Activated T-helper 1 cell treated with Interleukin-2 at 50 U/mL for 16 hours (primary cell): Measurements from ENCODE around the gene SEM1.
"Not testable (repeated sequence)": the region's sequence is repeated elsewhere in the genome, so short reads cannot be mapped to it uniquely, and the experiment has no call there.

Source experiments
- DNase-seq: peaks from one replicate; pipeline ENCODE4 v3.0.0-alpha.2; 2020; ENCODE audit warnings: low read depth

The SEM1 gene

DNA sequence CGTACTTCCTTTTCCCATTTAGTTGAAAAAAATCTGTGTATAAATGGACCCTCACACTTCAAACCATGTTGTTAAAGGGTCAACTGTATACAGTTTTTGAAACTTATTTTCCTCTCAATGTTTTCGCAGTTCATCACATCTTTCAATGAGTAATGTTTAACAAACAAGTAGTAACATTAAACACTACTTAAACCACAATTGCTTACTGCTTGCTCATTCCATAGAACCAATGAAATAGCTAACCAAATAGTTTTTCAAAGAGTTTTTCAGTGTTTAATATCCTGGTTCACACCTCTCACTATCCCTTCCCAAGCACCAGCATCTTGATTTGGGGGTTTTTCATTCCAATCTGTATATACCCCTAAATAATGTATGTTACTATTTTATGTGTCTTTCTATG, 9.1 kb downstream of the SEM1 start:
- no peak for DNase-seq

- no peak for DNase-seq
These were observed 10.3 kb downstream of the SEM1 start for GRCh38 chr7:96699219-96699871.

DNA sequence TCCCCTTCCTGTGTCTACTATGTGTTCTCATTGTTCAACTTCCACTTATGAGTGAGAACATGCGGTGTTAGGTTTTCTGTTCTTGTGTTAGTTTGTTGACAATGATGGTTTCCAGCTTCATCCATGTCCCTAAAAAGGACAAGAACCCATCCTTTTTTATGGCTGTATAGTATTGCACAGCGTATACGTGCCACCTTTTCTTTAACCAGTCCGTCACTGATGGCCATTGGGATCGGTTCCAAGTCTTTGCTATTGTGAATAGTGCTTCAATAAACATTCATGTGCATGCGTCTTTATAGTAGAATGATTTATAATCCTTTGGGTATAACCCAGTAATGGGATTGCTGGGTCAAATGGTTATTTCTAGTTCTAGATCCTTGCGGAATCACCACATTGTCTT, 11.2 kb downstream of the SEM1 start:
- not testable (repeated sequence) for DNase-seq

DNA sequence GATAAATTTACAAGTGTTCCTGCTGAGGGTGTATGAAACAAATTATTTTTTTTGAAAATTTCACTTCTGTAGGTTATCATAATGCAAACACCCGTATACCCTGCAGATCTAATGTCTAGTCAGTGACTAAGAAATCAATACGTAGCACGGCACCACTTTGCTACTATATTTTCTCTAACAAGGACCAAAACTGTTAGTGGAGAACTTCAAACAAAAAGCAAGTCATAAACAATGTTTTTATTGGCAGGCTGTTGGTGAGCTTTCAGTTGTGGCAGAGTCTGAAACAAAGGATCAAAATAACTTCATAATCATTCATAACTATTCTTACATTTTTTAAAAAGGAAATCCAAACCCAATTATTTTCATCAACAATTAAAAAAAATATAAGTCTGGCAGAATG, 11.8 kb downstream of the SEM1 start:
- no peak for DNase-seq

GRCh38 chr7:96695581-96695980, 14.1 kb downstream of the SEM1 start:
- DNase-seq = no peak

- no peak for DNase-seq
These were observed 15.6 kb downstream of the SEM1 start for GRCh38 chr7:96694082-96694481.

DNA sequence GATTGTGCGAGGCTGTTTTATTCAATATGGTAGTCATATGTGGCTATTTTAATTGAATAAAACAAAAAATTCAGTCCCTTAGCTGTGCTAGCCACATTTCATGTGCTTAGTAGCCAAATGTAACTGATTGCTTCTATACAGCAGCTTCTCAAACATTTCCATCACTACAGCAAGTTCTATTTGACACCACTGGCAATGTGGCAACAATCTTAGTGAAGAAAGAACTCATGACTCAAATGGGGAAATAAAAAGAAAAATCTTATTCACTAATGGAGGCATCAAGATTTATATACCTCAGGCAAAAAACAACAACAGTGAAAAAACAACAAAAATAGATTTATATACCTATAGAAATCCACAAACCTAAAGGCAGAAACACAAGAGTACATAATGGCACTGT, 17.9 kb downstream of the SEM1 start:
- DNase-seq = no peak

DNA sequence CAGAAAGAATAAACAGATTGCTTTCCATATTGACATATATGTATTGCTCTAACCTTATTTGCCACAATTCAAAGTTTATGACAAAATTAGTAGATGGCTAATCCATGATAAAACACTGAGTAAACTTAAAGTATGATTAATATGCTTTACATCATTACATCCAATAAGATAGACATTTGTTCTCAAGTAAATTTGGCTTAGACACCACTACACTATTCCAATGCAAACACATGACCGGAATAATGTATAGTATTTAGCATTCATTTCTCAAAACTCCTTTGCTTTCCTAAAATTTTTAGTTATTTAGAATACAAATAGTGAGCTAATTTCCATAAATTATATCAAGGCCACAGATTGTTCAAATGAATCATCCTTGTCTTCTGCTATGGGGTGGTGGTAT, 20.2 kb downstream of the SEM1 start:
- no peak for DNase-seq

DNA sequence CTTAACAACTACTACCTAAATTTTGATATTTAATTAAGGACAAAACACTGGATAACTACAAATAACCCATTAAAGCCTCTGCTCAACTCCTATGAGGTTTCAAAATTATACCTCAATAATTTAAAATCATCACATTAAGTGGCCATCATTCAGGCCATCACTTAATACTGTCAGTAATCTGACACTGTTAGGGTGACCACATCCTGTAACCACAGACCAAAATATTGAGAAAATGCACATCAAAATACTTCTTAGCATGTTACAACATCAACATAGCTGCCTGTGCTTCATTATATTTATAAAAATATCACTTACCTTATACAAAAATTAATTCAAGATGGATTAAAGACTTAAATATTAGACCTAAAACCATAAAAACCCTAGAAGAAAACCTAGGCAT, 23.3 kb downstream of the SEM1 start:
- DNase-seq = no peak

DNA sequence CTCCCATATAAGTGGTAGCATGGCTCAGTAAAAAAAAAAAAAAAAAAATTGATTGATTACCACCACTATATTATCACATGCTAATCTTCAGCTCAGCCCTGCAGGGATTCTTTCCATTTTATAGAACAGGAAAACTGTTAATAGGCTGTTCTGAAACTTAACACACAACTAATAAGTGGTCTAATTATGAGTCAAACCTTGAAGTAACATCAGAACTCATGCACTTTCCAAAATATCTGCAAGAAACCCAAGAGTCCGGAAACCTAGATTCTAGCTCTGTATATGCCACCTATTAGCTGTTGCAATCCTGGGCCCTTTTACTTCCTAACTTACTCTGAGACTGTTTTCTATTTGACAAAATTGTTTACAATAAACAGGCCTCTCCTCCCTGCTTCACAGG, 23.9 kb downstream of the SEM1 start:
- no peak for DNase-seq

GRCh38 chr7:96685353-96685752, 24.3 kb downstream of the SEM1 start:
- DNase-seq = no peak

GRCh38 chr7:96679886-96680285, 29.8 kb downstream of the SEM1 start:
- no peak for DNase-seq

DNA sequence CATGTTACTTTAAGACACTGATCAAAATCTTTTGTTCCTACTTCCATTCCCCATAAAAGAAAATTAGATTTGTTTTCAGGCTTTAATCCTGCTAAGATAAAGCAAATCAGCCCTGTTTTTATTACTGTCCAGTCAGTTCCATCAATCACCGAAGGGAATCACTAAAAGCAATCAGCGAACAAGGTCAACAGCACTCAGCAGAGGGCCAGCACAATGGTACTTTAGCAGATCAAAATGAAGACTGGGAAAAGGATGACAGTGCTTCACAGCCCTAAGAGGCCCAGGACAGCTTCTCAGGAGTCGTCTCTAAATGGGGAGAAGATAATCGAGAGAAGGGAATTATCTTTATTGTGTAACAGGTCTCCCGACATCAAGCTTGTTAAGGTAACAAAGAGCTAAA, 32.7 kb downstream of the SEM1 start:
- no peak for DNase-seq

GRCh38 chr7:96675548-96675947, 34.1 kb downstream of the SEM1 start:
- no peak for DNase-seq

DNA sequence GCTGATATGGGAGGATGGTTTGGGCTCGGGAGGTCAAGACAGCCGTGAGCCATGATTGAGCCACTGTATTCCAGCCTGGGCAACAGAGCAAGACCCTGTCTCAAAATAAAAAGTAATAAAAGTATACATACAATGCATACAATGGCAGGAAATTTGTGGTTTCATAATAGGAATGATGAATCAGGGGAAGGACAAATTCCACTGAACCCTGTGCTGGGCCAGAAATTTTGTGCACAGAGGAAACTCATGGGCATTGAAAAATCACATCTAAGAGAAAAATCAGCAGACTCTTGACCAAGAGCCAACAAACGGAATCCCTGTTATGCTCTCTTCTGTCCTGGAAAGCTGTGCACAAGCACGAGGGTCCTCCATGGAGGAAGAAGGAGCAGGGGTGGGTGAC, 35.1 kb downstream of the SEM1 start:
- no peak for DNase-seq

GRCh38 chr7:96671854-96672253, 37.8 kb downstream of the SEM1 start:
- DNase-seq = no peak

DNA sequence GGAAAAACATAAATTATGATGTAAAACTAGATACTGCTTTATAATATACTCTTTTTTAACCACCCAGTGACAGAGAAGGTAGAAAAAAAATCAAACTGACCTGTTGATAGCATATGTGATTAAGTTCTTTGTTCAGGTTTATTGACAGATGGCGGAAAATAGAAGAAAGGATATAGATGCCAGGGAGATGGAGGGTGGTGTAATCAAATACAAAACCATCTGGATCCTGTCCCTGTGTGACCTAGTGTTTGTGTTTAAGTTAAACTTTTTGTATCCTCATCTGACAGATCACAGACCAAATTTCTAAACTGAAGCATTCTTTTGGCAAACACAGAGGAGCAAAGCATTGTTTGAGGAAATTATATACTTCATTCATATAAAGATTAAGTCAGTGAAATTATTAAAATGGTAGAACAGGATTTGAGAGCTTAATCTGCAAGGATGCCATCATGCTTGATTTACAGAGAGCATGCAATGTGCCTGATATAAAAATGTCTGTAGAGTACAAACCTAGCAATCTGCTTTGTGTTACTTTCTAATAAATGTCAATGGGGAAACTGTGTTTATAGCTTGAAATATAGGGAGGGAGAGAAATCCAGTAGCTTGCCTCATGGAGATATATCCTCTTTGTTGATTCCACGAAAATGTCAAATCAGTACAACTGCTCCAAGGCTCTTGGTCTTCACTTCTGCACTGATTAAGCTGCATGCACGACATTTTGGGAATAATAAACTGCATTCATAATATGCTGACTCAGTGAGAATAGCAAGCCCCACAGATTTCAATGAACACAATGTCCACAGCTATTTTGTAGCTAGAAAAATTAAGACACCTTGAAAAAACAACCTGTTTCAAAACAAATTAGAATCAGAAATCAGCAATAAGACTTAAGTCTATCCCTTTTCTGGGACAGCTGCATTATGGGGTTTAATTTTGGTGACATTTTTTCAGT, 39.0 kb downstream of the SEM1 start:
- DNase-seq = no peak

- no peak for DNase-seq
These were observed 39.8 kb downstream of the SEM1 start for GRCh38 chr7:96669812-96670211.

- DNase-seq = no peak
These were observed 42.6 kb downstream of the SEM1 start for GRCh38 chr7:96667026-96667425.

DNA sequence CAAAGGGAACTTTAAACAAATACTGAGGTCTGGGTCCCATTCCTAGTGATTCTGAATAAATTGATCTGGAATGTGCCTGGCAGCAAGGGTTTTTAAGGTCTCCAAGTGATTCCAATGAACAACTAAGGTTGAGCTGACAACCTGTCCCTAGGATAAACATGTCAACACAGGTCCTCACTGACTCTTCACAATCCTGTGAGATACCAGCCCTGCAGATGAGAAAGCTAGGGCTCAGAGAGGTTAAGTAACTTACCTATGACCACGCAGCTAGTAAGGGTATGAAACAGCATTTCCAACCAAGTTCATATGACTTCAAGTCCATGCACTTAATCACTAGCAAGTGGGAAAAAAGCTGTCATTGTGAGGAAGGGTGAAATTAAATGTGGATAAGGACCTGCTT, 44.0 kb downstream of the SEM1 start:
- DNase-seq = no peak

DNA sequence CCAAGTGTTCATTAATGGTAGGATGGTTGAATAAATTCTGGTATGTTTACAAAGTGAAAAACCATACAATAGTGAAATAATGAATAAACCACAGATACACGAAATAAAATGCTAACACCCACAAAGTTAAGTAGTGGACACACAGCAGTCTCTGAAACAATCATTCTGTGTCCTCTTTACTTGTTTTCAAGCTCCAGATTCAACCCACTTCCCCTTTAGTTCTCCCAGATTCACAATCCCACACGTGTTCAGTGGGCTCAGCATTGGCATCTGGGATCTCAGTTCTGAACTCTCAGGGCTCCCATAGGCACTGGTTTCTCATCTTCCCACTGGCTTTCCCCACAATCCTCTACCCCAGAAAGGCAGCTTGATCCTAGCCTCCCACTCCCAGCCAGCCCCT, 44.9 kb downstream of the SEM1 start:
- no peak for DNase-seq

- DNase-seq = no peak
These were observed 45.7 kb downstream of the SEM1 start for GRCh38 chr7:96663871-96664445.

DNA sequence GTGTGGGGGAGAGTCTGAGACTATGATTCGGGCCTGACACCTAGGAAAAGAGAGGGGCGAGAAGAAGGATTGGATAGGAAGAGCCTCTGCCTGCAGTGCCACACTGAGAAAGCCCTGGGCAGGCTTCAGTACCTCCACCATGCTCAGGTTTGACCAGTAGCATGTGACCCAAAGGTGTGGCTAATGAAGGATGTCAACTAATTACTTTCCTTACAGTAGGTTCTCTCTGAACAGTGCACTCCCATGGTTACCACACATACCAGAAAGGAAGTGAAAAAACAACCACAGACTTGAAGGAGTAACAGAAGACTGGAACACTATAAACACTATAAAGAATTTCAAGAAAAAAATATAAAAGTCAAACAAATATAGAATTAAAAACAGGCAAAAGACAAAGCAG, 46.2 kb downstream of the SEM1 start:
- no peak for DNase-seq
